ENCODE data around the gene SBF2.

DNA sequence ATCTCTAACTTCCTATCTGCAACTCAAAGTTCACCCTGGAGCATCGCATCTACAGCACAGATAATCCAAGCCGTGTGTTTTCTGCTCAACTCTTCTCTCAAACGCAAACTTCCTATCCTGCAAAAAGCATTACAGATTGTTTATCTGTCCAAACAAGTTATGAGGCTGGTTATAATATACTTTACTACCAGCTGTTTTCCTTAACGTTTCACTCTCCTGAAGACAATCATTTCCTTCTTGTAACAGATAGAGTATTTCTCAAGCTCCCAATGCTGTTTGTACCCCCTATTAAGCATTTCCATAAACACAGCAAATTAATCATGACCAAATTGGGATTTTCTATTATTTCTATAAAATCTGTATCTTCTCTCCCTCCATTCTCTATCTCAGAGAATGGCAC lies 84.7 kb downstream of the SBF2 start:
- no peak for TF ChIP-seq CTCF (IDR thresholded peaks at IDR 0.05)
- TF ChIP-seq POLR2A (IDR thresholded peaks at IDR 0.05) = no peak
- TF ChIP-seq EP300 (IDR thresholded peaks at IDR 0.05) = no peak
- no peak for TF ChIP-seq POLR2AphosphoS5 (IDR thresholded peaks at IDR 0.05)
